ENCODE results near the gene ACIN1. TPM values are rescaled to one million over a fixed set of nuclear protein-coding genes. Genes with fewer than 3 reads are reported as not detected.

ACIN1 gene
- total and polyA plus RNA-seq, 2 of the 13 experiments (the other 11 are each of a cell fraction or from before 2014, with no cell fraction given): 165 to 183 TPM

- H3K9ac ChIP-seq (ENCODE audit: insufficient read depth, low read depth, low read length): peak overlapping the region; percentile 89
- TF ChIP-seq ZNF678 (CRISPR knock-in tag; IDR thresholded peaks at IDR 0.05): 0 out of 2 replicates have a peak, but pooled peaks have one; percentile 45
- TF ChIP-seq ZFY (CRISPR knock-in tag; IDR thresholded peaks at IDR 0.05): no peak
- TF ChIP-seq SP2 (CRISPR knock-in tag; IDR thresholded peaks at IDR 0.05): peak; percentile 7; the same call in 1 of the 2 replicates
- no peak for TF ChIP-seq BRD4 (CRISPR knock-in tag; IDR thresholded peaks at IDR 0.05)
- TF ChIP-seq FIP1L1 (IDR thresholded peaks at IDR 0.05; ENCODE audit: borderline replicate concordance, insufficient read depth, low read depth, low read length): 0 out of 2 replicates have a peak, but pooled peaks have one; percentile 10
- TF ChIP-seq RELA (CRISPR knock-in tag; IDR thresholded peaks at IDR 0.05): 0 out of 2 replicates have a peak, but pooled peaks have one; percentile 1
- TF ChIP-seq, protein P1, sequence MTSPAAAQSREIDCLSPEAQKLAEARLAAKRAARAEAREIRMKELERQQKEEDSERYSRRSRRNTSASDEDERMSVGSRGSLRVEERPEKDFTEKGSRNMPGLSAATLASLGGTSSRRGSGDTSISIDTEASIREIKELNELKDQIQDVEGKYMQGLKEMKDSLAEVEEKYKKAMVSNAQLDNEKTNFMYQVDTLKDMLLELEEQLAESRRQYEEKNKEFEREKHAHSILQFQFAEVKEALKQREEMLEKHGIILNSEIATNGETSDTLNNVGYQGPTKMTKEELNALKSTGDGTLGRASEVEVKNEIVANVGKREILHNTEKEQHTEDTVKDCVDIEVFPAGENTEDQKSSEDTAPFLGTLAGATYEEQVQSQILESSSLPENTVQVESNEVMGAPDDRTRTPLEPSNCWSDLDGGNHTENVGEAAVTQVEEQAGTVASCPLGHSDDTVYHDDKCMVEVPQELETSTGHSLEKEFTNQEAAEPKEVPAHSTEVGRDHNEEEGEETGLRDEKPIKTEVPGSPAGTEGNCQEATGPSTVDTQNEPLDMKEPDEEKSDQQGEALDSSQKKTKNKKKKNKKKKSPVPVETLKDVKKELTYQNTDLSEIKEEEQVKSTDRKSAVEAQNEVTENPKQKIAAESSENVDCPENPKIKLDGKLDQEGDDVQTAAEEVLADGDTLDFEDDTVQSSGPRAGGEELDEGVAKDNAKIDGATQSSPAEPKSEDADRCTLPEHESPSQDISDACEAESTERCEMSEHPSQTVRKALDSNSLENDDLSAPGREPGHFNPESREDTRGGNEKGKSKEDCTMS (CRISPR knock-in tag; conservative IDR thresholded peaks at IDR 0.05): 0 out of 2 replicates have a peak, but pooled peaks have one; percentile 82
- peak; percentile 20; the same call in 1 of the 2 replicates for TF ChIP-seq BORCS8-MEF2B (CRISPR knock-in tag; IDR thresholded peaks at IDR 0.05)
- peak; percentile 92; the same call in 1 of the 2 replicates for TF ChIP-seq ZNF354B (CRISPR knock-in tag; IDR thresholded peaks at IDR 0.05)
- TF ChIP-seq ZNF704 (CRISPR knock-in tag; IDR thresholded peaks at IDR 0.05; ENCODE audit: borderline replicate concordance): no peak
- 0 out of 2 replicates have a peak, but pooled peaks have one; percentile 24 for TF ChIP-seq HHEX (CRISPR knock-in tag; IDR thresholded peaks at IDR 0.05)
- TF ChIP-seq, protein P2, sequence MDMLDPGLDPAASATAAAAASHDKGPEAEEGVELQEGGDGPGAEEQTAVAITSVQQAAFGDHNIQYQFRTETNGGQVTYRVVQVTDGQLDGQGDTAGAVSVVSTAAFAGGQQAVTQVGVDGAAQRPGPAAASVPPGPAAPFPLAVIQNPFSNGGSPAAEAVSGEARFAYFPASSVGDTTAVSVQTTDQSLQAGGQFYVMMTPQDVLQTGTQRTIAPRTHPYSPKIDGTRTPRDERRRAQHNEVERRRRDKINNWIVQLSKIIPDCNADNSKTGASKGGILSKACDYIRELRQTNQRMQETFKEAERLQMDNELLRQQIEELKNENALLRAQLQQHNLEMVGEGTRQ (IDR thresholded peaks at IDR 0.05; ENCODE audit: low read depth, low read length): no peak
- TF ChIP-seq, protein P2 (CRISPR knock-in tag; IDR thresholded peaks at IDR 0.05; ENCODE audit: borderline replicate concordance): 0 out of 2 replicates have a peak, but pooled peaks have one; percentile 42
- peak; percentile 13; the same call in 1 of the 2 replicates for TF ChIP-seq ZBTB7A (CRISPR knock-in tag; IDR thresholded peaks at IDR 0.05)
- TF ChIP-seq ZNF414 (CRISPR knock-in tag; IDR thresholded peaks at IDR 0.05): peak; percentile 3; the same call in 1 of the 2 replicates
These were observed 22.9 kb downstream of the ACIN1 start for GRCh38 chr14:23071921-23072539.

More at GRCh38 chr14:23071921-23072539, 22.9 kb downstream of the ACIN1 start:
- Histone ChIP-seq H4K20me1 (ENCODE audit: insufficient read depth, low read length) (peaks cover 19% of the 10 kb centered on the region), H3K27ac (ENCODE audit: extremely low read length, insufficient read depth, low read length) (peak overlapping the region; percentile 69), H3K4me2 (ENCODE audit: low read depth, low read length) (peak overlapping the region; percentile 97), H3K36me3 (replicated peaks in 1 of 2; ENCODE audit: control insufficient read depth in 1 of 2, insufficient read depth in 2 of 2, low read length in 2 of 2) (peaks cover 41 to 72% of the 10 kb centered on the region in 2 experiments), H3K9me3 (ENCODE audit: low read length) (no peaks in the 10 kb centered on the region), H2AFZ (ENCODE audit: low read length) (no peak overlapping the region), H3K79me2 (ENCODE audit: insufficient read depth, low read length) (peaks cover 37% of the 10 kb centered on the region), H3K27me3 (ENCODE audit: control insufficient read depth in 1 of 2, insufficient read depth in 2 of 2, low read length in 2 of 2) (no peaks in the 10 kb centered on the region; a peak in 1 of 5 replicates), H3K4me3 (replicated peaks in 1 of 3; ENCODE audit: insufficient read depth in 1 of 3, low read depth in 2 of 3, low read length in 3 of 3) (peak overlapping the region; percentile 85 to 91 (median 86); a peak in 5 of 6 replicates), H3K4me1 (ENCODE audit: insufficient read depth, low read length) (peaks cover 42% of the 10 kb centered on the region)
- CTCF ChIA-PET (ENCODE audit: low intra/inter-chr PET ratio, low total read pairs): interaction anchor here (0.7 to 4.5 kb wide), 4 partner anchors 13 to 115 kb away, joined by 3 to 34 read pairs (median 3); partner anchors contain the start of genes ACIN1 and CEBPE
- POLR2A ChIA-PET: interaction anchor here (0.6 to 5.6 kb wide), 43 partner anchors 9 to 1170 kb away, joined by 3 to 146 read pairs (median 4); partner anchors contain the start of genes ACIN1, AJUBA, BCL2L2 and C14orf119
- intact Hi-C loops (cut with micrococcal nuclease; ENCODE audit: unreplicated experiment): loop anchor here (1.0 kb wide), 1 partner anchor 22 kb away; no protein-coding TSS in a partner anchor
- FAIRE-seq: no peak
- ATAC-seq: peak; percentile 49
- no TSS peak for BruUV-seq (replicated peaks)
- 65% methylated on average over 5 of the region's 5 CpGs for WGBS (ENCODE audit: low lambda C conversion rate)
- no peak for DNase-seq (ENCODE audit: low spot score)
- in situ Hi-C loops (cut with HindIII; ENCODE audit: extremely low pct_ligation_motif_present, low pct_unique_long_range_greater_than_20kb): no loop called here

Data from HepG2 (cell line).